Measurements from ENCODE around the gene CYP27A1. TPM values are rescaled to one million over a fixed set of nuclear protein-coding genes. Genes with fewer than 3 reads are reported as not detected.

CYP27A1 gene
- total and polyA plus RNA-seq, 2 of the 8 experiments (the other 6 are each of a cell fraction or from before 2014, with no cell fraction given): 5.4 to 14.7 TPM

DNA sequence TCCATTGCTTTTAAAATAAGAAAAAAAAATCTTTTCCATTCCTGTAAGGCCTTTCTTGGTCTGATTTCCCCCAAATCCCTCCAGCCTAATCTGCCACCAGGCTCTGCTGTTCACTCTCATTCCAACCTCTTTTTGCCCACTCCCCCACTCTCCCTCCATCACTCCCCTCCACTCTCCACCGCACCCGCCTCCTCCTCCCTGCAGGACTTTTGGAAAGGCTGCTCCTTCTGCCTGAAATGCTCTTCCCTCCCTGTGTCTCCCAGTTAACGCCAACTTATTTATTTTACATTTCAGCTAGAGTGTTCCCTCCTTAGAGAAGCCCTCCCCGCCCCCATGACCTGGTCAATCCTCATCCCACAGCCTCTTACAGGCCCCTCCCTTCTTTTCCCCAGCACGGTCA is 72.9 kb downstream of the CYP27A1 start:
- POLR2A ChIA-PET (ENCODE audit: partially characterized antibody): interaction anchor here (0.7 kb wide), 1 partner anchor 873 kb away, joined by 3 read pairs; no protein-coding TSS in a partner anchor
- H4K20me1 ChIP-seq (replicated peaks in 1 of 2; ENCODE audit: control insufficient read depth in 1 of 2, insufficient read depth in 2 of 2, low read length in 2 of 2): peaks cover 7 to 11% of the 10 kb centered on the region in 2 experiments
- H3K4me3 ChIP-seq (ENCODE audit: extremely low read depth in 1 of 4, insufficient read depth in 2 of 4, low read depth in 3 of 4, low read length in 4 of 4): no peak overlapping the region; a peak in 2 of 8 replicates
- no peak overlapping the region for H3K27ac ChIP-seq (ENCODE audit: low read depth, low read length)
- 11% methylated on average over 5 of the region's 5 CpGs; no CpG with 5 or more reads in 1 of the 2 experiments for WGBS, 2 experiments (ENCODE audit: extremely low coverage in 1 of 2, insufficient coverage in 1 of 2, insufficient read length in 1 of 2, insufficient replicate concordance in 2 of 2, low coverage in 1 of 2, low lambda C conversion rate in 2 of 2, missing lambda C conversion rate in 1 of 2)
- no peak overlapping the region for H4K5ac ChIP-seq (ENCODE audit: insufficient read length, low read depth, low read length)
- H4K91ac ChIP-seq (replicated peaks; ENCODE audit: insufficient read length, low read length): no peak overlapping the region
- 0 out of 2 replicates have a peak overlapping the region, but pooled peaks have one; percentile 75 for H2AK5ac ChIP-seq (ENCODE audit: low read depth, low read length)
- peaks cover 4% of the 10 kb centered on the region; the same call in 1 of the 2 replicates for H3K23me2 ChIP-seq (ENCODE audit: low read depth, low read length)
- FAIRE-seq (no peak), DNase-seq (ENCODE audit: low read depth in 1 of 2, low spot score in 2 of 2) (no peak)
- H3K23ac ChIP-seq (ENCODE audit: insufficient read length): no peak overlapping the region
- no peaks in the 10 kb centered on the region for H3K79me2 ChIP-seq (ENCODE audit: control insufficient read depth in 1 of 2, insufficient read depth in 2 of 2, low read length in 2 of 2)
- H3K4me2 ChIP-seq (ENCODE audit: insufficient read depth in 1 of 2, low read depth in 2 of 2, low read length in 2 of 2): peak overlapping the region in 1 of 2 experiments; percentile 41; a peak in 2 of 4 replicates
- no peak overlapping the region for H2BK20ac ChIP-seq (ENCODE audit: low read length)
- H3K9me3 ChIP-seq (ENCODE audit: insufficient read depth in 2 of 2, low read depth in 1 of 2, low read length in 1 of 2): no peaks in the 10 kb centered on the region
- no peaks in the 10 kb centered on the region for H3K79me1 ChIP-seq (ENCODE audit: low read depth, low read length)
- H2BK5ac ChIP-seq (ENCODE audit: low read depth, low read length): no peak overlapping the region
- H3K4ac ChIP-seq (replicated peaks; ENCODE audit: insufficient read length, low read depth, low read length): no peak overlapping the region
- H3K56ac ChIP-seq (replicated peaks; ENCODE audit: insufficient read length, low read depth, low read length): no peak overlapping the region
- peaks cover 15 to 39% (median 21%) of the 10 kb centered on the region in 4 experiments for H3K4me1 ChIP-seq (replicated peaks in 1 of 4; ENCODE audit: control insufficient read depth in 3 of 4, insufficient read depth in 4 of 4, low read length in 3 of 4)
- no peak overlapping the region for H2AFZ ChIP-seq (ENCODE audit: low read length)
- peaks cover 0 to 1% (median 0%) of the 10 kb centered on the region in 4 experiments; a peak in 1 of 8 replicates for H3K36me3 ChIP-seq (ENCODE audit: control insufficient read depth in 2 of 4, insufficient read depth in 4 of 4, low read length in 3 of 4)
- no peak overlapping the region for H4K8ac ChIP-seq (ENCODE audit: extremely low read depth, insufficient read depth, low read length)
- peaks cover 66 to 75% (median 69%) of the 10 kb centered on the region in 4 experiments for H3K27me3 ChIP-seq (replicated peaks in 1 of 4; ENCODE audit: control insufficient read depth in 3 of 4, extremely low read depth in 1 of 4, insufficient read depth in 3 of 4, low read length in 3 of 4)
- no peak overlapping the region for H2BK12ac ChIP-seq (ENCODE audit: low read depth, low read length)
- no peak overlapping the region for H3K14ac ChIP-seq (ENCODE audit: insufficient read length)
- H2BK15ac ChIP-seq (ENCODE audit: low read length): no peak overlapping the region
- no peak overlapping the region for H2BK120ac ChIP-seq (replicated peaks; ENCODE audit: low read depth, low read length)
- H3K18ac ChIP-seq (ENCODE audit: extremely low read depth, low read length): no peak overlapping the region
- no peak overlapping the region for H3K9ac ChIP-seq (replicated peaks in 1 of 4; ENCODE audit: extremely low read depth in 1 of 4, low read depth in 3 of 4, low read length in 3 of 4)
- TF ChIP-seq, protein P1, sequence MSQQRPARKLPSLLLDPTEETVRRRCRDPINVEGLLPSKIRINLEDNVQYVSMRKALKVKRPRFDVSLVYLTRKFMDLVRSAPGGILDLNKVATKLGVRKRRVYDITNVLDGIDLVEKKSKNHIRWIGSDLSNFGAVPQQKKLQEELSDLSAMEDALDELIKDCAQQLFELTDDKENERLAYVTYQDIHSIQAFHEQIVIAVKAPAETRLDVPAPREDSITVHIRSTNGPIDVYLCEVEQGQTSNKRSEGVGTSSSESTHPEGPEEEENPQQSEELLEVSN (IDR thresholded peaks at IDR 0.05): no peak
- TF ChIP-seq TBP (IDR thresholded peaks at IDR 0.05; ENCODE audit: low read depth, low read length) (no peak), EGR1 (IDR thresholded peaks at IDR 0.05; ENCODE audit: borderline replicate concordance, low read depth, low read length) (no peak), CHD1 (IDR thresholded peaks at IDR 0.05; ENCODE audit: low read depth, low read length) (no peak), BCL11A (IDR thresholded peaks at IDR 0.05; ENCODE audit: low read depth in 2 of 2, low read length in 2 of 2) (no peak), FOSL1 (IDR thresholded peaks at IDR 0.05; ENCODE audit: insufficient read depth, low read depth, low read length) (no peak), TAF7 (optimal IDR thresholded peaks at IDR 0.05; ENCODE audit: borderline replicate concordance, low read depth, low read length) (no peak), SIX5 (IDR thresholded peaks at IDR 0.05; ENCODE audit: low read depth, low read length) (no peak), POLR2A (IDR thresholded peaks at IDR 0.05; ENCODE audit: control extremely low read depth in 1 of 2, low read depth in 2 of 2, low read length in 2 of 2) (no peak), ZNF274 (IDR thresholded peaks at IDR 0.05; ENCODE audit: borderline replicate concordance, extremely low read depth, low read length) (no peak), SP1 (IDR thresholded peaks at IDR 0.05; ENCODE audit: low read depth, low read length) (no peak), TAF1 (IDR thresholded peaks at IDR 0.05; ENCODE audit: low read depth, low read length) (no peak), NRF1 (IDR thresholded peaks at IDR 0.05; ENCODE audit: low read depth, low read length) (no peak)
- CTCF ChIA-PET (ENCODE audit: partially characterized antibody): interaction anchor here (0.7 to 3.0 kb wide), 12 partner anchors 9 to 147 kb away, joined by 3 to 35 read pairs (median 6); partner anchors contain the start of gene FEV
